CD8-positive, alpha-beta memory T cell (primary cell): Measurements from ENCODE around the gene FCGR3B. TPM values are rescaled to one million over a fixed set of nuclear protein-coding genes. Genes with fewer than 3 reads are reported as not detected.
"Not testable (repeated sequence)": the region's sequence is repeated elsewhere in the genome, so short reads cannot be mapped to it uniquely, and the experiment has no call there.

Experiments used
- CTCF ChIA-PET: fragments of 350-600 bp; sonication (Branson Sonifier 250); formaldehyde crosslinking; loops from one replicate; lab custom pipeline; 2021; ENCODE audit warnings: antibody characterized with exemption; lab: Charles Lee
- POLR2A ChIA-PET: fragments of 350-600 bp; sonication (Branson Sonifier 250); formaldehyde crosslinking; loops from one replicate; lab custom pipeline; 2021; ENCODE audit warnings: antibody characterized with exemption; lab: Charles Lee
- DNase-seq, 5 donors: peaks; one replicate each; pipeline versions ENCODE4 v3.0.0 to v3.0.0-alpha.2; 2020 to 2022; ENCODE audit warnings: mixed read lengths in 1 of 5
- H3K27ac ChIP-seq: one replicate; pipeline ENCODE4 v1.7.0; 2013; ENCODE audit warnings: low read depth, mild to moderate bottlenecking, low read length, moderate library complexity
- H3K27me3 ChIP-seq: 2 replicates; pipeline ENCODE4 v1.7.0; 2013; ENCODE audit warnings: low read length, mild to moderate bottlenecking; ENCODE audit not compliant: insufficient read depth, poor library complexity, severe bottlenecking
- H3K36me3 ChIP-seq: 2 replicates; pipeline ENCODE4 v1.7.0; 2013; ENCODE audit warnings: mild to moderate bottlenecking, low read length, moderate library complexity; ENCODE audit not compliant: insufficient read depth
- H3K4me1 ChIP-seq: 2 replicates; pipeline ENCODE4 v1.7.0; 2013; ENCODE audit warnings: mild to moderate bottlenecking, low read length, moderate library complexity; ENCODE audit not compliant: insufficient read depth
- H3K4me3 ChIP-seq: 2 replicates; pipeline ENCODE4 v1.7.0; 2013; ENCODE audit warnings: mild to moderate bottlenecking, low read length
- H3K9me3 ChIP-seq: 2 replicates; pipeline ENCODE4 v1.7.0; 2013; ENCODE audit warnings: mild to moderate bottlenecking, low read length
- H3K27ac Mint-ChIP-seq, 8 donors: one replicate each; pipeline ENCODE4 v1.8.0; 2020 to 2021; ENCODE audit warnings: mixed read lengths in 8 of 8, mild to moderate bottlenecking in 6 of 8, inconsistent platforms in 3 of 8, moderate library complexity in 3 of 8
- H3K27me3 Mint-ChIP-seq, 2 donors: one replicate each; pipeline ENCODE4 v1.8.0; 2020 to 2021; ENCODE audit warnings: mixed read lengths in 2 of 2, mild to moderate bottlenecking in 1 of 2, moderate library complexity in 1 of 2
- H3K36me3 Mint-ChIP-seq, 3 donors: one replicate each; pipeline ENCODE4 v1.8.0; 2020 to 2021; ENCODE audit warnings: mixed read lengths in 3 of 3, inconsistent platforms in 1 of 3, mild to moderate bottlenecking in 1 of 3
- H3K4me1 Mint-ChIP-seq, 3 donors: one replicate each; pipeline ENCODE4 v1.8.0; 2020 to 2021; ENCODE audit warnings: mixed read lengths in 3 of 3, inconsistent platforms in 1 of 3, mild to moderate bottlenecking in 1 of 3
- H3K4me3 Mint-ChIP-seq, 7 donors: one replicate each; pipeline ENCODE4 v1.8.0; 2020 to 2021; ENCODE audit warnings: mixed read lengths in 7 of 7, mild to moderate bottlenecking in 6 of 7, moderate library complexity in 4 of 7, inconsistent platforms in 2 of 7
- H3K9me3 Mint-ChIP-seq, 5 donors: one replicate each; pipeline ENCODE4 v1.8.0; 2020 to 2022; ENCODE audit warnings: mixed read lengths in 5 of 5, mild to moderate bottlenecking in 3 of 5, moderate library complexity in 2 of 5, inconsistent platforms in 1 of 5
- polyA plus RNA-seq: library from polyadenylated mRNA; unstranded; fragments of 300-500 nt; fragmentation: Illumina TruSeq; gene quantifications from one replicate; pipeline ENCODE4 v1.2.3, GENCODE V29; 2021
- total RNA-seq, 2 experiments: library from RNA; stranded (reverse); gene quantifications; one replicate each; pipeline ENCODE4 v1.2.3, GENCODE V29; 2021

The FCGR3B gene
- total and polyA plus RNA-seq, 3 experiments from 2014 or later: 0.46 TPM; not detected in 2

DNA sequence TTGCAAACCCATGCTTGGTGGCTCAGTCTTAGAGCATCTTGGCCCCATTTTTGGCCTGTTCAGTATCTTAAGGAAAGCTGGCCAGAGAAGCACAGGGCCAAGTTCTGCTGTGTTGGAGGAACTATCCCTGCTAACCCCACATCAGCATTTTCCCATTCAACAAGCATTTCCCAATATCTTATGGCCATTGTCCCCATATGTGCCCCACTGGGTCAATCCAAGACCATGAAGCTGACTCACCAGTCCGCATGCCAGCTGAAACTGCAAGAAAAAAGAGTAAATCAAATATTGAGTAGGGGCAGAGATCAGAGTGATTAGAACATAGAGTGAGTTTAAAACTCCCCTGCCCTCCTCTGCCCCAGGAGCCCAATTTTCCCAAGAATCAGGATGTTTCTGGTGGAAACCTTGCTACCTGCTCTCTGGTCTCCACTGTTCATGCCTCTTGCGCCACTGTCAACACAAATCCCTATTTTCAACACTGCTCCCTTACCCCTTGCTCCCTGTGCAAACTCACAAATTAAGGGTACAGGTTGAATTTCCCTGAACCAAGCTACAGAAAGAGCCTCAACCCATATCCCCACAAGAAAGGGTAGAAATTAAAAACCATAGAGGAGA, 741 bp downstream of the FCGR3B start:
- H3K4me3 ChIP-seq, H3K27ac Mint-ChIP-seq, H3K36me3 Mint-ChIP-seq, DNase-seq, H3K27ac ChIP-seq, CTCF ChIA-PET, H3K27me3 Mint-ChIP-seq, H3K9me3 Mint-ChIP-seq, H3K4me1 ChIP-seq, POLR2A ChIA-PET, H3K9me3 ChIP-seq, H3K36me3 ChIP-seq, H3K27me3 ChIP-seq, H3K4me3 Mint-ChIP-seq: not testable (repeated sequence)
- peaks cover 20 to 24% (median 22%) of the 10 kb centered on the region in 3 donors for H3K4me1 Mint-ChIP-seq

DNA sequence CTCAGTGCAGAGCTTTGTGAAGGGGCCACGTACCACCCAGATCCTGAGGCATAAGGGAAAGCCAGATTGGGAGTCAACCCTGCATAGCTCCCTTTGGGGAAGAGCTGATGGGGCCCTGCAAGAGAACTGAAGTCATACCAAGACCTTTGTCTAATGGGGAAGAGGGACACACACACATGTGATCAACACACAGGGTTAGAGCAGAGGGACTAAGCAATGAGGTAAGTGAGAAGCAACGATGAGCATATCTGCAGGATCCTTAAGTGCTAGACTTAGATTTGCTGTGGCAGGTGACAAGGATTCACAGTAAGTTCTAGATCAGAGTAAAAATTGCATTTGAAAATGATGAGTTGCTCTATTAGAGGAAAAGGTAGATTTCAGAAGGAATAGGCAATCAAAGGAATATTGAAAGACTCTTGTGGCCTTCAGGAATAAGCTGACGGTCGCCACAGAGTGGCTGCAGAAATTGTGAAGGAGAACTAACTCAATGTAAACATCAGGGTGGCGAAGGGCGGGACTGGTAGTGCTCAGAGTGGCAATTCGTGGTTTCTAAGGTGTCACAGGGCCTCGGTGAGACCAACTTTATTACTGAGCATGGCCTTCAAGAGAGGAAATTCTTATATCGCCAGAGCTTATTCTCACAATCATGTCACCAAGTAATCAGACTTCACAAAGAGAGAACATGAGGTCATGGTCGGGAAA, 4.4 kb downstream of the FCGR3B start:
- H3K4me3 ChIP-seq, H3K9me3 Mint-ChIP-seq, H3K27me3 Mint-ChIP-seq, H3K27me3 ChIP-seq, H3K36me3 ChIP-seq, CTCF ChIA-PET, H3K36me3 Mint-ChIP-seq, POLR2A ChIA-PET, H3K9me3 ChIP-seq: not testable (repeated sequence)
- peaks cover 50 to 58% (median 56%) of the 10 kb centered on the region in 3 donors for H3K4me1 Mint-ChIP-seq
- peak in 1 of 5 donors; percentile 15 for DNase-seq
- H3K27ac ChIP-seq: peak overlapping the region; percentile 33
- peak overlapping the region; percentile 1 to 76 (median 67) for H3K4me3 Mint-ChIP-seq
- H3K4me1 ChIP-seq: peaks cover 16% of the 10 kb centered on the region
- H3K27ac Mint-ChIP-seq: peak overlapping the region; percentile 65 to 98 (median 93)

DNA sequence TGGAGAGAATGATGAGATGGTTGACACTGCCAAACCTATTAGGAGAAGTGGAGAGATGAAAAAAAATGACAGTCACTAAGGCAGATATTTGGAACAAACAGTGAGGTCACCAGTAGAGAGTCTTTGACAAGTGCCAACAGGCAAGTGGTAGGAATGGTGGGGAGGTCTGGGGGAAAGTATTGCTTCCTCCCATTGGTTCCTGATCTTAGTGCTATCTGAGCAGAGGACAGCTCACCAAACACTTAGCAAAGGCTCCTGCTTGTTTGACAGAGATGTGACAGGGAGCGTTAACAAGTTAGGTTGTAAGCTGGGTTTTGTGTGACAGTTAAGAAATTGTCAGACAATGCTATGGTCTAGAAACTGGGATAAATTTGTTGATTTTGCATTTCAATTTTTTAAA, 6.4 kb downstream of the FCGR3B start:
- H3K27me3 Mint-ChIP-seq, H3K4me3 ChIP-seq, CTCF ChIA-PET, H3K36me3 ChIP-seq, H3K9me3 ChIP-seq, POLR2A ChIA-PET, DNase-seq, H3K36me3 Mint-ChIP-seq, H3K9me3 Mint-ChIP-seq, H3K27me3 ChIP-seq: not testable (repeated sequence)
- Mint-ChIP-seq H3K27ac (peak overlapping the region in 7 of 8 donors; percentile 83 to 95 (median 88)), H3K4me3 (peak overlapping the region in 5 of 7 donors; percentile 13 to 78 (median 52)), H3K4me1 (peaks cover 62 to 71% (median 71%) of the 10 kb centered on the region in 3 donors)
- H3K27ac ChIP-seq: peak overlapping the region; percentile 89
- peaks cover 16% of the 10 kb centered on the region for H3K4me1 ChIP-seq

DNA sequence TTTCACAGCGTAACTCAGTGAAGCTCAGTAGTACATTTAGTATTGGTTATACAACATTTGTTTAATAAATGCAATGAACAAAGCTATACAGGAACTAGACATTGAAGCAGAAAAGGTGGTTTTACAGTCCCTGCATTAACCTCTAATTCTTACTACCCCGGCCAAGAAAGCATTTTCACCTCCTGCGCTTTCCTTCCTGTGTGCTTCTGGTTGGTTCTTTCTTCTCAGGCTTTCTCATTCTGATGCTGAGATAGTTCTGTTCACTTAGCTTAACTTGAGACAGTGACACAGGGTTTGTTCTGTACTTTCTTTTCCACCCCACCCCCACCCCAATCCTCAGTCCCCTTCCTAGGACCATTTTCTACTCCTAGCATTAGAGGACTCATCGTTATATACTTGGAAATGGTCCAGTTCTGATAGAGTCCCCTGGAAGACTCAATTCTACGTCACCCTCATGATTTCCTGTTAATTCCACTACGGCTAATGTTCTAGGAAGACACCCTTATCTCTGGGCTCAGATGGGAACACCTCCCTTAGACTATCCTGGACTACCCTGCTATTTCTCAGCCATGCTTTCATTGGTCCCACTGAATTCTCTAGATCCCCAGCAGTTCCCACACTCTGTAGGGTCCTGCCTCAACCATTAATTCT, 7.5 kb downstream of the FCGR3B start:
- H3K36me3 ChIP-seq, H3K9me3 Mint-ChIP-seq, H3K27me3 ChIP-seq, H3K9me3 ChIP-seq, H3K27me3 Mint-ChIP-seq, POLR2A ChIA-PET, H3K36me3 Mint-ChIP-seq: not testable (repeated sequence)
- H3K4me1 Mint-ChIP-seq: peaks cover 62 to 71% (median 67%) of the 10 kb centered on the region in 3 donors
- peaks cover 16% of the 10 kb centered on the region for H3K4me1 ChIP-seq
- peak overlapping the region; percentile 80 to 99 (median 93) for H3K27ac Mint-ChIP-seq
- peak overlapping the region; percentile 68 to 84 (median 76) for H3K4me3 Mint-ChIP-seq
- peak in 2 of 5 donors; percentile 25 to 36 for DNase-seq
- CTCF ChIA-PET: interaction anchor here (1.0 to 1.7 kb wide), 2 partner anchors 103 to 118 kb away, joined by 4 read pairs; no protein-coding TSS in a partner anchor
- peak overlapping the region; percentile 22 for H3K4me3 ChIP-seq
- peak overlapping the region; percentile 89 for H3K27ac ChIP-seq

DNA sequence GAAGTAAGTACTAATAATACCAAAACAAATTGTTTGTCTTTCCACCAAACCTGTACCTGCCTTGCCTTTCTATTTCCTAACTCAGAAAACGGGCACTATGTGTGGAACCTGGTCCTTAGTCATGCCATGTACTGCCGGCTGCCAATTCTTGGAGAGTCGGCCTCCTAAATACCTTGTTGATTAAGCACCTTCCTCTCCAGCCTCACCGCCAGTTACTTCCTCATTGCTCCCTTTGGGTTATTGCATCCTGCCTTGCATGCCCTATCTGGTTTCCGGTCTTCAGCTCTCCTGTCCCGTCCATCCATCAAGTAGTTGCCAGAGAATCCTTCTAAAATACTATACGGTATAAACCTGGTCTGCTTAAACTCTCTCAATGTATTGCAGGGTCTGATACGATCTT, 8.9 kb downstream of the FCGR3B start:
- Mint-ChIP-seq H3K4me3 (peak overlapping the region; percentile 92 to 99 (median 96)), H3K27ac (peak overlapping the region; percentile 92 to 100 (median 96)), H3K4me1 (peaks cover 54 to 61% (median 61%) of the 10 kb centered on the region in 3 donors)
- H3K36me3 ChIP-seq, H3K9me3 Mint-ChIP-seq, H3K27me3 Mint-ChIP-seq, H3K27me3 ChIP-seq, POLR2A ChIA-PET, H3K36me3 Mint-ChIP-seq, H3K9me3 ChIP-seq: not testable (repeated sequence)
- Histone ChIP-seq H3K4me3 (peak overlapping the region; percentile 66), H3K27ac (peak overlapping the region; percentile 89), H3K4me1 (peaks cover 16% of the 10 kb centered on the region)
- DNase-seq: peak in 1 of 5 donors; percentile 45
- CTCF ChIA-PET: interaction anchor here (1.7 kb wide), 1 partner anchor 119 kb away, joined by 4 read pairs; no protein-coding TSS in a partner anchor

DNA sequence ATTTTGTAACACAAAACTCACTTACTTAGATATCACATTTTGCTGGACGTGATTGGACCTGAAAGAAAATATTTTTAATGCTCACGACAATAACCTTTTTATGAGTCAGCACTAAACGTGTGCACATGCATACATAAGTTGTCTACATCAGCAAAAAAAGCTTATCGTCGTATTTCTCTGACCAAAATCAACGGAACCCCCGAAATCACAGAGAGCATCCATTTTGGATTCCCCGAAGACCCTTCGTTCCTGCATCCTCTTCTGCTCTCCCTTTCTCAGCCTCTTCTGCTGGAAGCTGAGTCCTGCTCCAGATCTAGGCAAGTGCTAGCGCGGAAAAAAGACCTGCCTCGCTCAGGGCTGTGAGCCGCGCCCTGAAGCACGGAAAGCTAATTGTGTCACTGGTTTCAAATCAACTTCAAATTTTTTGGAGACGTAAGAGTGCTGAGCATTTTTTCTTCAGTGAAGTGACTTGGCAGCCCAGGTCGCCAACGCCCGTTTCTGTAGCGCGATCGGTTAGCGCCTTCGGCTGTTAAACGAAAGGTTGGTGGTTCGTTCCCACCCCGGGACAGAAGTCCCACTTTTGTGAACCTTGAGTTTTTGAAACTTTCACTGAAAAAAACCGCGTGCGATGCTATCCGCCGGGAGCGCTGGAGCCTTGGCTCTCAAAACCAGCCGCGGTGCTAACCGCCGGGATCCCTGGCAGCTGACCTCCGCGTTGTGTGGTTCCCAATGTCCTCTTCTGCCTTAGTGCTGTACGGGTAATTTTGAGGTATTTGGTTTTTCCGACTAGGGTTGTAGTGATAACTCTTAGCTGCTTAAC, 9.6 kb downstream of the FCGR3B start:
- DNase-seq: peak; percentile 64 to 88 (median 78)
- POLR2A ChIA-PET: interaction anchor here (1.1 kb wide), 1 partner anchor 105 kb away, joined by 6 read pairs; no protein-coding TSS in a partner anchor

DNA sequence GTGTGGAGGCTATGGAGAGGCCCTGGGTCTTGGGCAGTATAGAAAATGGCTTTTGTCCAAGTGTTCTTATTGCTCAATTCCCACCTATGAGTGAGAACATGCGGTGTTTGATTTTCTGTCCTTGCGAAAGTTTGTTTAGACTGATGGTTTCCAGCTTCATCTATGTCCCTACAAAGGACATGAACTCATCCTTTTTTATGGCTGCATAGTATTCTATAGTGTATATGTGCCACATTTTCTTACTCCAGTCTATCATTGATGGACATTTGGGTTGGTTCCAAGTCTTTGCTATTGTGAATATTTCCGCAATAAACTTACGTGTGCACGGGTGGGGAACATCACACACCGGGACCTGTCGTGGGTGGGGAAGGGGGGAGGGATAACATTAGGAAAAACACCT, 10.6 kb downstream of the FCGR3B start:
- H3K36me3 Mint-ChIP-seq, H3K27me3 Mint-ChIP-seq, H3K36me3 ChIP-seq, CTCF ChIA-PET, H3K9me3 ChIP-seq, DNase-seq, H3K4me3 ChIP-seq, H3K27me3 ChIP-seq, H3K9me3 Mint-ChIP-seq: not testable (repeated sequence)
- H3K27ac Mint-ChIP-seq: peak overlapping the region in 5 of 8 donors; percentile 21 to 99 (median 92)
- Histone ChIP-seq H3K27ac (peak overlapping the region; percentile 89), H3K4me1 (peaks cover 16% of the 10 kb centered on the region)
- POLR2A ChIA-PET: interaction anchor here (1.1 kb wide), 1 partner anchor 106 kb away, joined by 6 read pairs; no protein-coding TSS in a partner anchor
- peak overlapping the region in 6 of 7 donors; percentile 28 to 99 (median 76) for H3K4me3 Mint-ChIP-seq
- peaks cover 42 to 49% (median 48%) of the 10 kb centered on the region in 3 donors for H3K4me1 Mint-ChIP-seq

More for the DNA sequence above, 9.6 kb downstream of the FCGR3B start:
- H3K4me3 Mint-ChIP-seq: peak overlapping the region; percentile 92 to 99 (median 96)
- peaks cover 47 to 54% (median 54%) of the 10 kb centered on the region in 3 donors for H3K4me1 Mint-ChIP-seq
- not testable (repeated sequence) for H3K9me3 ChIP-seq, H3K27me3 Mint-ChIP-seq, H3K9me3 Mint-ChIP-seq, H3K27me3 ChIP-seq, H3K36me3 Mint-ChIP-seq, H3K36me3 ChIP-seq
- Histone ChIP-seq H3K27ac (peak overlapping the region; percentile 89), H3K4me1 (peaks cover 16% of the 10 kb centered on the region), H3K4me3 (peak overlapping the region; percentile 66)
- CTCF ChIA-PET: interaction anchor here (1.7 kb wide), 1 partner anchor 120 kb away, joined by 4 read pairs; no protein-coding TSS in a partner anchor
- H3K27ac Mint-ChIP-seq: peak overlapping the region; percentile 92 to 100 (median 96)
